GM19328 (cell line): ENCODE data around the gene NAV2.

ENCODE experiments used
- ATAC-seq: cut with Tn5 transposase; IDR thresholded peaks from one replicate; pipeline ENCODE4 v1.9.1; 2021; ENCODE audit warnings: mild to moderate bottlenecking, moderate library complexity; ENCODE audit not compliant: unreplicated experiment

Gene NAV2

DNA sequence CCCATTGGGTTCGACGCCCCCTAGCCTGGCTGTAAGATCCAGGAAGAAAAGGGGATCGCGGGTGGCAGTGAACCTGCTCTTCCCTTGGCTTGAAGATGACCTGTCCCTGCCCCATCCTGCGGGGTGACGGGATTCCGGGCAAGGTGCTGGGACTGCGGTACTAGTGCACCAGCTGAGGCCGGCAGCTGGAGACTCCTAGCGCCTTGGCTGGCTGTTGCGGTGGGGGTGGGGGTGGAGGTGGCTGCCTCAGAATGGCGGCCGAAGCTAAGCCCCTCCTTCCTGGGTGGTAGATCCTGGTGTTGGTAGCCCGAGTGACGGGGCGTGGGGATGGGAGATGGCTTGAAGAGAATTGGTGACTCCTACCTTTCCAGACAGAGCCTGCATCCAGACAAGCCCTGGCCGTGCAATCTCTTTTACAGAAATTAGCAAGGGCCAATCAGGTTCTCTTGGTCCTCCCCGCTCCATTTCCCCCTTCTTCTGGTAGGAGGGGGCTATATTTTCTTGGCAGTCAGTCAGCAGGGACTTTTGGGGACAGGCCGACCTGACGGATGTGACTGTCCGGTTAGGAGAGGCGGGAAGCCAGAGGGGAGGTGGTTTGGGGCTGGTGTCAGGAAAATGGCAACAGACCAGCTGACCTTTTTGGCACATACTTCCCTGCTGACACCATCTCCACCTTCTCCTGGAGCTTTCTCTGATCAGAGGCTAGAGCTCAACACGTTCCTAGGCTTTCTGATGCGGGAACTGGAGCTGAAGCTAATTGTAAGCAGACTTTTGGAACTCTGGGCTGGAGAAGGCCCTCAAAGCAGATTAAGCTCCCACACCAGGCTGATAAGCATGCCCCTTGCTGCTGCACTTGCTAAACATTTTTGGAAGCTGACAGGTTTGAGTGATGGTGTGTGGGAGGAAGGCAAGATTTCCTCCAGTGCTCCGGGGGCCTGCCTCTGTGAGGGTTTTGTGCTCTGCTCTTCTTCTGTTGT is 2.0 kb downstream of the NAV2 start:
- no peak for ATAC-seq

DNA sequence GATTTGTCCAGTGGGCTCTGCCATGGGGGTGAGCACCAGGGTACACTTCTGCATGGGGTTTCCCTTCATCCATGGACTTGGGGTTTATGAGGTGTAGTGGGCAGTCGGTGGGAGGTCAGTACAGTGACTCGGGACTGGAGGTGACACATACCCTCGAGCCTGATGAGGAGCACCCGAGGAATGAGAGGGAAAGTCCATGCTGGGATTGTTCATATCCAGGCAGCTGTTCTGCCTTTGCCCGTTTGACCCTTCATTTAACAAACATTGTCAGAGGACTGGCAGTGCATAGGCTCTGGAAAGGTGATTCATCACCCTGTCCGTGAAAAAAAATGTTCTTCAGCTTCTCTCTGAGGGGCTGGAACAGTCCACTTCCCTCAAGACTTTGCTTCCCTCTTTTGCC is 2.7 kb downstream of the NAV2 start:
- no peak for ATAC-seq

DNA sequence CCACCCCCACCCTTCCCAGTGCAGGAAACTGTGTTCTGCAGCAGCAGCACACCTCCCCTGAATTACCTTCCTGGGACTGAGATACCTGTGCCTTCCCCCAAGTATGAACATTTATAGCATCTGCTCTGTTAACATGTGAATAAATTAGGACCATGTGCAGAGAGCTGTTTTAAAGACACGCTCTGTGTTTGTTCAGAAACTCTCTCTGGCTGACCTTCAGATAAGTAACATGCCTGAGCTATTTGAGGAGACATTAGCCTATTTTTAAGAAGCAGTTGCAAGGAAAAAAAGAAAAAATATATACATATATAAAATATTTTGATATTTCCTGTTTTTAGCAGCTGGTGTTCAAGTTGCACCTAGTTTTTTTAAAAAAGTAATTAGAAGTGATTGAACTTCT is 5.4 kb downstream of the NAV2 start:
- ATAC-seq: no peak

DNA sequence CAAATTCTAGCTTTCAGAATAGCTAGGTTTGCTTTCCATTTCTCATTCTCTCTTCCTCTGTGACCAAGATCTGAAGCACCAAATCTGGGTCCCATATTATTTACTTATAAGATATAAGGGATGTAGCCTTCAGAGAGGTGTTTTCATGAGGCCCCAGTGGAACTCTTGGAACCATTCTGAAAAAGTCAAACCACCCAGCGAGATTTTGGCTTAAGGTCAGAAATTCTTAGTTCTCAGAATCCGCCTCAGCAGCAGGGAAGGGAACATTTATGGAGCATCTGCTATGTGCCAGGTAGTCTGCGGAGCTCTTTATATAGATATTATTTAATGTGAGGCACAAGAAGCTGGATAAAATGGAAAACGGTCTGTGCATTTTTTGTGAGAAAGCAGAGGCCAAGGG is 6.3 kb downstream of the NAV2 start:
- no peak for ATAC-seq

DNA sequence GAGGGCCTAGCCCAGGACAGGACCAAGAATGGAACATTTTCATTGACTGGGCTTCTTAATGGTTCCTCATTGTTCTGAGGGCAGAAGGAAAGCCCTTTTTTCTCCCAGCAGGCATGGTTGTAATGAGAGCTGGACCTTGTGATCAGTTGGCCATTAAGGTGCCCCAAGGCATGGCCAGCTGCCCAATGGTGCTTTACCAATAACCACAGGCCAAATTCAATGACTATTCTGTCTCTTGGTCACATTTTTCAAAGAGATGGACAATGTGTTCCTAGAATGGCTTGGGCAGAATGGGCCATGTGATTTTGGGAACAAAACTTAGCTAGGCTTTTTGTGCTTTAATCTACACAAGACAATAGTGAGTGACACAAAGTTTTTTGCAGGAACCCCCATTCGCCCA is 7.3 kb downstream of the NAV2 start:
- ATAC-seq: no peak

DNA sequence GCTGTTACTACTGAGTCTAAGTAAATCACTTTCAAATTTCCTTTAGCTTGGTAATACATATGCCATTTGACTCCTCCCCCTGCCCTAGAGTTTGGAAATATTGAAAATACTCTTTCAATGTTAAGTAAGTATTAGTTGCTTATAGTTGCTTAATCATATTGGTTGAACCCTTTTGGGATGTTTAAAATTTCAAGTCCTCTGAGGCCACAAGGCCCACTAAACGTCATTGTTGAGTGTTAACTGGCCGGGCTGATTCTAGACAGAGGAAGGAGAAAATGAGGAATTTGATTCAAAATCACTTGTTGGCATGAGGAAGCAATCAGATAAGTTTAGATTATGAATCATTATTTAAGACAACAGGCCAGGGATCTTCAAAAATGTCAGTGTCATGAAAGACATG is 8.5 kb downstream of the NAV2 start:
- no peak for ATAC-seq

DNA sequence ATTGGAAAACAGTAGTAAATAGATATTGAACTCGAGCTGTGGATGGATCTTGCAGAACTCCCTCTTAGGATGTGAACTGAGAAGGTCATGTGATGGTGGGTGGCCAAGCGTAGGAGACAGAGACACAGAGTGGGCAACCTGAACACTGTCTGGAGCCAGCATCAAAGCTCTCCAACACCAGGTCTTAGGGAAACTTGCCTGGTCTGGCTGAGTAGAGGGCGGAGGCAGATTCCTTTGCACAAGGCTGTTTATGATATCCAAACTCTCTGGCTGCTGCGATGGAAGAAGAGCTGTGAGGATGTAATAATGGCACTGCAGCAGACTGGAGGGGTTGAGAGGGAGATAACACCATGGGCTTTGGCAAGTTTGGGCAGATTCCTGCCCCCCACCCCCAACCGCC is 10.1 kb downstream of the NAV2 start:
- no peak for ATAC-seq

DNA sequence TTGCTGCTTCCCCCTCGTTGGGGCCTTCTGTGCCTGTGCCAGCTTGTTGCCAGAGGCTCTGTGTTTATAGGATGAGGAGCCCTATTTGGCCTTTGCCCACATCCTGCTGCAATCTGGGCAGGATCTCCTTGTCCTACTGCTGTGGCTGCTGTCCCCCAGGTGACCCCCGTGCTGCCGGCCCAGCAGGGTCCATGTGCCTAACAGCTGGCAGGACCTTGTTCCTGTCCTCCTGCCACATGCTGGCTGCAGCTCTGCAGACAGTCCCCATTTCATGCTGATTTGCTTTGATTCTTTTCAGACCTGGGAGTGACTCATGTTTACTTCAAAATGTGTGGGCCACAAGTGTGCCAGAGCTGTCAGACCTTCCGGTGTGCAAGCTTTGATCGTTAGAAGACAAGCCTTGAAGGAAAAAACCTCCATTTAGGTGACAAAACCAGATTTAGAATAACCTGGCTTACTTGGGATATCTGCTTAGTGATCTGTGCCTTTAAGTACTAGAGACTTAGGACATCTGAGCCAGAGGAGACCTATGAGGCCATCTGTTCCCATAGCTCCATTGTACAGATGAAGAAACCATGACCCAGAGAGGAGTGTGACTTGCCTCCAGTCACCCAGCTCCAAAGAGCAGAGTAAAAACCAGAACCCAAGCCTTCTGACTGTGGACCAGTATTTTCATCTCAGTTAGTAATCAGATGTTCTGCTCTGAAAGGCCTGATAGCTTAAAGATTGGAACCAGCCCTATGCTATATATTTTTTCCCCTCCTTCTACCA is 11.1 kb downstream of the NAV2 start:
- ATAC-seq: no peak

DNA sequence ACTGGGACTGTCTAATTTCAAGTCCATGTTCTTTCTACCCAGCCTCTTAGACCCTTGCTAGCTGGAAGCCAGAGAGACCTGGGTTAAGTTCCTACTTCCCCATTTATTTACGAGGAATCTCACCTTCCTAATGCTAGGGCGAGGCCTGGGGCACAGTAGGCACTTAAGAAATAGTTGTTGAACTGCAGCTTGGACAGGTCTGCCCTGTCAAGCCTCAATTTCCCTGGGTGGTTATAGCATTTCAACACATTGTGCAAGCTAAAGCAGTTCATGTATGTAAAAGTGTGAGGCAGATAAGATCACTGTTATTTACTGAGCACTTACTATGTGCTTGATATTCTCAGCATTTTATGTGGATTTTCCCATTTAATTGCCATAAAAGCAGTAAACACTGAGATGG is 12.1 kb downstream of the NAV2 start:
- no peak for ATAC-seq

DNA sequence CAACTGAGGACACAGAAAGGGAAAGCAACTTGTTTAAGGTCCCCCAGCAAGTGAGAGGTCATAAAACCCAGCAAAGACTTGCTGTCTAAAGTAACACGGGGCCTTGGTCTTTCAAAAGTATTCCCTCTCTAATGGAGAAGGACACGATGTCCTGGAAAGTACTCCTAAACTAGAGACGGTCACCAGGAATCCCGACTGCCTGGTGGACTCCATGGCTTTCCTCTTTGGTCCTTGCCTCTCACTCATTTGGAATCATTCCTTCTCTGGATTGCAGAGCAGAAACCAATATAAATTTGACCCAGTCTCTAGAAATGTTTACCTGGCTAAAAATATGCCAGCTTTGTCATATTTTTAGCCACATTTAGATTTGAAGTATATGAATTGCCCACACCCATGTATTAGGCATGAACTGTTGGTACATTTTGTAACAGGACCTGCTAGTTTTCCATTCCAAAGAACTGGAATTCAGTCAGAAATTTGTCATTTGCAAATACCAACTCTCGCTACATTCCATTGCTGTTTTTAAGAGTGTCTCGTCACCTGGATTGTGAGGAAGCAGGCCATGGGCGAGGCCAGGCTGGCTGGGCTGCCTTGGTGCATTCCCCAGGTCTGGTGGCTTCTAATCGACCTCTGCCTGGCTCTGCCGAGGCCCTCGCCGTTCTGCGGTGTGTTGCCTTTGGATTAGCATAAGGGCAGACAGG is 12.9 kb downstream of the NAV2 start:
- no peak for ATAC-seq

DNA sequence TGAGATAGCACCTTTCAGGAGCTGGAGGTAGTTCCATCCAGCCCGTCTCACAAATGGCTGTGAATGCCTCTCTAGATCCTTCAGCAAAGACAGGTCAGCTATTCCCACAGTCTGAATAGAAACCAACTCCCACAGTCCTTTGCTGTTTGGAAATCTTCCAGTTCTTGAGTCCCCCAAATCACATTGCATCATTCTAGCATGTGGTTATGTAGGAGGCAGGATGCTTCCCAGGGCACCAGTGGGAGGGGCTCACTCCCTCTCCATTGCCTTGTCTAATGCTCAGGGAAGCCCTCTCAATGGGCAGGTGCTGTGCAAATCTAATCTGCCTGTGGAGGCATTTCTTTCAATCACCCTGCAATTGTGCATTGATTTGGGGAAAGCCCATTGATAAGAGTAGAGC is 14.6 kb downstream of the NAV2 start:
- no peak for ATAC-seq

DNA sequence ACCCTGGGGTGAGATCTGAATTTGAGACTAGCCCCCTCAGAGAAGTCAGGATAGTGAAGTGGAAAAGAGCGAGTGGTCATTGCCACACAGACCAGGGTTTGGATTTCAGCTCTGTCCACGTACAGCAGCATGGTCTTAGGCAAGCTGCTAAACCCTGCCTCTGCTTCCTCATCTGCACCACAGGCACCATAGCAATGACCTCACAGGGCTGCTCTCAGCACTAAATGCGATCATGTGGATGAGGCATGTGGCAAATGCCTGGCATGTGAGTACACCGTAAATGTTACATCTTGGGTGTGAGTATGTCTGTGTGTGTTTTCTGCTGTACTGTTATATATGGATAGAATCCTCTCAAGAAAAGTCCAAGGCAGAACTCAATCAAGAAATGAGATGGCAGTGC is 15.8 kb downstream of the NAV2 start:
- ATAC-seq: no peak

DNA sequence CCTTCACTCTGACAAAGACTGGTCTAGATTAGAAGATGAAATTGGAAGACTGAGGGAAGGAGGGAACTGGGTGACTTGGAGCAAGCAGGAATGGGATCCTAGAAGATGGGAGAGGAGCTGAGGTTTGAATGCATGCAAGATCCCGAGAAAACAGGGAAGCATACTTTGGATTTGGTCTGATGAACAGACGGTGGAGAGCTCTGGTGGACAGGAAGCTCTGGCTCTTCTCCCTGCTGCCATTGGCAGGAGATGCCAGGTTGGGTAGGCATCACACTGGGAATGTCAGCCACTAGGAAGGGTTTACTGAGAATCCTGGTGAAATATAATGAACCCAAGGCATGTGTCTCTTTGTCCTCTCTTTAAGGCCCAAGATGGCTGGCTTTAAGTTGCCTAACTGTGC is 16.5 kb downstream of the NAV2 start:
- no peak for ATAC-seq

DNA sequence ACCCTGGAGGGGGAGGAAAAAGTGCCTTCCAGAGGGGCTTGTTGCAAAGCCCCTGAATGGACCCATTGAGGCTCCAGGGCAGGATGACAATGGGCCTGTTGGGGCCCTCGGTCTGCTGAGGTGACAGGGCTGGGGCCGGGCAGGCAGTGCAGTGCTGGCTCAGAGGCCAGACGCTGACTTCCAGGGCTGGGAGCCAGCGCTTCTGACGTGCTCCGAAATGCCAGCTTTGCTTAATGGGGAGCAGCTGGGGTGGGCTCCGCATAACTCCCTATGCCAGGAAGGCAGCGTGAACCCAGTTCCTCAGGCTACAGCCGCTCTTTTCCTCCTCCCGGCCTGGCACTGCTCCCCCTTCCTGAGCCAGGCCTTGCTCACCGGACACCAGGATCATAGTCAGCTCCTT is 17.7 kb downstream of the NAV2 start:
- ATAC-seq: no peak

DNA sequence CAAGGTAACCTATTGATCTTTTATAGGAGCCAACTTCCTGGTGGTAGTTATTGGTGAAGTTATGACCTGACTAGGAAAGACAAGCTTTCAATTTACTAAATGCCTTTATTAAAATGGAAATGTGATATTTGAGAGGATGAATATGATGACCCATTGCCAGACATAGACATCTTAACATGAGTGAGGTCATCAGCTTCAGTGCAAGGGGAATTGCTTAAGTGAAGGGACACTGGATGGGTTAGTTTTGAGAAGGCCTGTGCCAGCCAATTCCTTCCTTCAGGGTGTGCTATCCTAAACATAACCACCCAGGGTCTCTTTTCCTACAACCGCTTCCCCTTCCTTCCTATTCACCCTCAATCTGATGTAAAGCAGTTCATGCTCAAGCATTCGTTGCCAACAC is 21.5 kb downstream of the NAV2 start:
- no peak for ATAC-seq

DNA sequence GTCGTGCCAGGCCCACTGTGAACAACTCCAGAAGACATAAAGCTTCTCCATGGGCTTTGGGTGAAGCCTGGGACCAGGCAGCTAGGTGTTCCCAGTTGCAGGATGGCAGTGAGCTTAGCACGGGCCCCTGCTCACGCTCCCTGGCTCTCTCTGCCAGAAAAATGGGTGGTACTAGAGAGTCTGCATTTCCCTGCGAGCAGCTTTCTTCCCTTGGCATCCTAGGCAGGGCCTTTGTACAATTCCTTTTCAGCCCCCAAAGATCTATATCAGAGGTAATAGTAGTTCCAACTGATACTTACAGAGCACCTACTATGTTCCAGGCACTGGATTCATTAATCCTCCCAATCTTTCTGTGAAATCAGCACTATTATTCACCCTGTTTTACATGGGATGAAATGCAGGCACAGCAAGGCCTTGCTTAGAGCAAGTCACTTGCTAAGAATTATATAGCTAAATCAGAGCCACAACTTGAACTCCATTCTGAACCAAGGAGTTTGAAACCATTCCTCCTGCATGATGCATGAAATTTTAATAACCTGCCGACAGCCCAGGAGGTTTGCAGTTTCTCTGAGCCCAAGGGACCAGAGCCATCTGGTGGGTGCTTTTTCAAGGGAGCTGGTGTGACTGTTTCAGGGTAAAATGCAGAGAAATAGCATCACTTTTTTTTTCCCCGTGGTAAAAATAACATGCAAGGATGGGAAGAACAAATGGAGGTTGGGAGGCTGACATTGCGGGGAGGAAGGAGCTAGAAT is 22.7 kb downstream of the NAV2 start:
- no peak for ATAC-seq

DNA sequence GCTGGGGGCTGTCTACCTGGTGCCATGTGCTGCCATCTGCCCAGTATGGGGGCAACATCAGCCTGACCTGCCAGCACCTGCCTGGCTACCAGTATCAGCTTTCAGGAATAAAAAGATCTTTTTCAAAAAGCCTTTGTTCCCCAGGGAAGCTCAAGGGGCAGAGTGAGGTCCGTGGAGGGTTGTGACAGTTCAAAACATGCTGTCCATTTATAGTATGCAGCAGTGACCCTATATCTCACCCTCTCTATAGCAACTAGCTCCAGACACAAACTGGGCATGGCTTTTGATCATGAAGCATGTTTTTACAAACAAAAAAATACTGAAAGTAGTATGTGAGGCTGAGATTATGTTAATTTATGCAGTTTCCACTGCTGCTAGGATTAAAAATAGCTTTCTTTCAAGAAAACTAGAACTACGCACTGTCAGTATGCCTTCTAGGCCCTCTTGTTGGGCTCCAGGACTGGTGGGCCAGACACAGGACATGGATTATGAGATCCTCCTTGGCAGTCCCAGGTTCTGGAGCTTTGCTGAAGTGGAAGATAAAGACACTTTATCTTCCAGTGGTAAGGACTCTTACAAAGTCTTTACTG is 23.4 kb downstream of the NAV2 start:
- no peak for ATAC-seq

DNA sequence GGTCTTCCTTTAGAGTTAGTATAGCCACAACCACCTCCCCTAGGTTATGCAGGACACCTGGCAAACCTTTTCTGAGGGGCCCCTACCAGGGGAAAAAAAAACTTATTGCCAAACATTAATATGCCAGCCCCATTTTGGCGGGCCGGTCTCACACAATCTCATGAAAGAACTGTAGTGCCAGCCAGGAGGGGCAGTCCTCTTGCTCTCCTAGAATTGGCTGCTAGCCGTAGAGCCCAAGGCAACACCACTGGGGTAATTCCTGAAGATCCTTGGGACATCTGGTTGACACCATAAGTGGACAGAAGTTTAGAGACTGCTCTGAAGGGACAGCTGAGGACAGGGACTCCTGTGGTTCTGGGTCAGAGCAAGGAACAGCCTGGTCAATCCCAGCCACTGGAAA is 24.2 kb downstream of the NAV2 start:
- no peak for ATAC-seq

DNA sequence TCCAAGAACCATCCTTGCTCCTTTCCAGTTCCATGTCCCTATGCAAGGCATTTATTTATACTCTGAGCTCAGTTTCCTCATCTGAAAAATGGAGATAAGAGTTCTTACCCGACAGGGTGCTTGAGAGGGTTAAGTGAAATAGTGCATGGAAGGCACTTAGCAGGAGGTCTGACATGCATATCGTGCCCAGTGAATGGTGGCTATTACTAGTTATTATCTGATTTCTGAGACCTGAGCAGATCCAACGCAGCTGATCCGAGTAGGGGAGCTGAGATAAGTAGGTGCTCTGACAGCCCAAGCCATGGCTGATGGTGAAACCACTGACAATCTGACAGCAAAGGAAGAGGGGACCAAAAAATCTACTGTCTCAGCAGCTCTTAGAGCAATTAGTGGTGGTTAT is 24.9 kb downstream of the NAV2 start:
- no peak for ATAC-seq

DNA sequence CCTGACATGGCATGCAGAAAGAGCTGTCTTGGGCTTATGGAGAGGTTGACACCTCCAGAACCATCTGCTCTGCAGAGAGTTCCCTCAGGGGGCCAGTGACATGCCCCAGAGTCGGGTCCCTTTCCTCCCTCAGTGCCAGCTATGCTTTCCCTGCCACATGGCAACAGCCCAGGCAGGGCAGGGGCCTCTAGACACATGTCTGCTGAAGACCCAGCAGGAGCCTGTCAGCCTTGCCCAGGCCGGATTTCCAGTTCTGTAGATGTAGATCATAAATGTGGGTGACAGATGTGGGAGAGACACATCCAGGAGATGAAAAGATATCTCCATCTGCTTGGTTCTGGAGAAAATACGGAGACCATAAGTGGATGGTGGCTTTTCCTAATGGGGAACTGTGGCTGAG is 25.5 kb downstream of the NAV2 start:
- no peak for ATAC-seq

DNA sequence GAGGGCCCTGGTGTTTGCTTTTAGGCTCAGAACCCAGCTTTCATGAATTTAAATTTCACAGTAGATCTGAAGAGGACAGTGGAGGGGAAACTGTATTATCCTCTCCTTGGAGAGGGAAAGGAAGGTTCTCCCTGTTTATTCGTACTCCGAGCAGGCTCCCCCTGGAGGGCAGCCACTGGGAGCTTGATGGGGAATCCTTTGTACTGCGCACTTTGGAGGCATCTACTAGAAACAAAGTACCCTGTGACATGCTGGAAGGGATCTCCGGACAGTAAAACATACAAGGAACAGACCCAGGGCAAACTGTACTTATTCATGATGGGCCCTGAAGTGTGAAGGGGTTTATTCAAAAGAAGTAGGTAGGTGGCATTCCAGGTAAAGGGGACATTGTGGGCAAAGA is 27.2 kb downstream of the NAV2 start:
- ATAC-seq: no peak
